HT1080 (cell line): ENCODE data around the gene FDPS. TPM values are rescaled to one million over a fixed set of nuclear protein-coding genes. Genes with fewer than 3 reads are reported as not detected.
"Not testable (repeated sequence)": the region's sequence is repeated elsewhere in the genome, so short reads cannot be mapped to it uniquely, and the experiment has no call there.

ENCODE experiments used
- DNase-seq: peaks from one replicate; pipeline ENCODE4 v3.0.0-alpha.2; 2015; ENCODE audit warnings: low read depth
- total RNA-seq: library from RNA; depleted of rRNA; stranded (reverse); fragments of >200 nt; shearing (Covaris generic); gene quantifications from 2 replicates; pipeline ENCODE4 v1.2.3, GENCODE V29; 2014

The FDPS gene
- total RNA-seq, 1 experiment from 2014 or later, result 233 TPM

DNA sequence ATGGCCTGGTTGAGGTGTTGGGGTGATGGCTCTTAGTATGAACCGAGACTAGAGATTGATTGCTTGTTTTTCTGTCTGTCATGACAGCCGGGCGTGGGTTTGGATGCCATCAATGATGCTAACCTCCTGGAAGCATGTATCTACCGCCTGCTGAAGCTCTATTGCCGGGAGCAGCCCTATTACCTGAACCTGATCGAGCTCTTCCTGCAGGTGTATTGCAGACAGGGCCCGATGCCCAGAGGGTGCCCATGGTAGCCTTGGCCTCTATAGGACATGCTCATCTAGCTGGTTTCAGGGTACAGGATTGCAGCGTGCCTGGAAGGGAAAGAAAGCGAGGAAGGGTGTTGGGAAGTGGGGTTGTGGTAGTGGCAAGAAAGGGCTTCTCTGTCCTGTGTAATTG lies 9.4 kb downstream of the FDPS start:
- DNase-seq, result no peak

DNA sequence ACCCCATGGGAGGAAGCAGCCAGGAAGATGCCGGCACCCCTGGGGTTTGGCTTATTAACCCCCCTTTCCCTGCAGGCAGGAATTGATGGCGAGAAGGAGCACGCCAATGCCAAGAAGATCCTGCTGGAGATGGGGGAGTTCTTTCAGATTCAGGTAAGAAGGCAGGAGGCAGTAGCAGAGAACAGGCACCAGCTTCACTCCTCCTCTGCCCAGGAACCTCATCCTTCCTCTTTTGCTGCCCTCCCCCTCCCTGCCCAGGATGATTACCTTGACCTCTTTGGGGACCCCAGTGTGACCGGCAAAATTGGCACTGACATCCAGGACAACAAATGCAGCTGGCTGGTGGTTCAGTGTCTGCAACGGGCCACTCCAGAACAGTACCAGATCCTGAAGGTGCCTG lies 10.9 kb downstream of the FDPS start:
- DNase-seq, result no peak

DNA sequence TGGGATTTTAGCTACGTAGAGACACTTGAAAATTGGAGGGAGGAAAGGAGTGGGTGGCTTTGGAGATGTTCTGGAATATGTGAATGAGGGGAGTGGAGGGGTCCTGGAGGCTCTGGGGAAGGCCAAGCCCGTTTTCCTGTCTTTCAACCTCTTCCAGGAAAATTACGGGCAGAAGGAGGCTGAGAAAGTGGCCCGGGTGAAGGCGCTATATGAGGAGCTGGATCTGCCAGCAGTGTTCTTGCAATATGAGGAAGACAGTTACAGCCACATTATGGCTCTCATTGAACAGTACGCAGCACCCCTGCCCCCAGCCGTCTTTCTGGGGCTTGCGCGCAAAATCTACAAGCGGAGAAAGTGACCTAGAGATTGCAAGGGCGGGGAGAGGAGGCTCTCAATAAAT lies 11.6 kb downstream of the FDPS start:
- DNase-seq, result no peak

DNA sequence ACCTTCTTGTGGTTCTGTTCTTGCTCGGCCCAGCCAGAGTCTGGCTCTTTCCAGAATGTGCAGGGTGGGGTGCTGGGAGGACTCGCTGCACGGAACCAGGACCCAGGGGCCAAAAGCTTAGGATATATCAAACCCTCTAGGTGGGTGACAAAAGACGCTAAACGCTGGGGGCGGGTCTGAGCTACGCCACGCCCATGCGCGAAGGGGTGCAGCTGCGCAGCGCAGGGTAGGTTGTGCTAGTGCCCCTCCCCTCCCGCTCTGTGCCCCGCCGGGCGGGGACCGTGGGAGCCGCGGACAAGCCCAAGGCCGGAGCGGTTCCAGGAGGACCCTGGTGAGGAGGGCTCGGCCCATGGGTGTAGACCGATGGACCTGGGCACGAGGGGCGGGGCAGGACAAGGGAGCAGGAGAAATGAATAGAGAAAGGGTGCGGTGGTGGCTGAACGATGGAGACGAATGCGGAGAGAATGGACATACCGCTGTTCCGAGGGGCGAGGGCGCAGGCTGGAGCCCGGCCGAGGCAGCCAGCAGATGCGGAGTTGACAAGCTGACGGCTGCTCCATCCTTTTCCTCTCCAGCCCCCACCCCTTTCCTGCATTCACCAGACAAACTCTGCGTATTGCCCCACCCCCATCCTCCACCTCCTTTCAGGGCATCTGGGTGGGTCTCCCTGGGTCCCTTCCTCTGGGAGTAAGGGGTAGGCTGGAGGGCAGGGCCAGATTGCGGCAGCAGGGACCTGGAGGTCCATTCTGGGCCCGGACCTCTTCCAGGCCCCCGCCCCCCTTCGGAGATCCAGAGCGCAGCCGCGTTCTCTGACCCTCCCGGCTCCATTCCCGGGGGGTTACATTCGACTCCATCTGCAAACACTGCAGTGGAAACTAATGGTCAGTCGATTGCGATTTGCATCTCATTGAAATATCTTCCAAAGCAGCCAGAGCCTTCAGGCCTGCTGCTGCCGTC lies 12.3 kb downstream of the FDPS start, which contains the start of gene RUSC1:
RUSC1 (plus strand) TSS at position 234 of the 957 bp plus-strand sequence. CDS start 880 bp downstream, outside the sequence.
- DNase-seq, result no peak

DNA sequence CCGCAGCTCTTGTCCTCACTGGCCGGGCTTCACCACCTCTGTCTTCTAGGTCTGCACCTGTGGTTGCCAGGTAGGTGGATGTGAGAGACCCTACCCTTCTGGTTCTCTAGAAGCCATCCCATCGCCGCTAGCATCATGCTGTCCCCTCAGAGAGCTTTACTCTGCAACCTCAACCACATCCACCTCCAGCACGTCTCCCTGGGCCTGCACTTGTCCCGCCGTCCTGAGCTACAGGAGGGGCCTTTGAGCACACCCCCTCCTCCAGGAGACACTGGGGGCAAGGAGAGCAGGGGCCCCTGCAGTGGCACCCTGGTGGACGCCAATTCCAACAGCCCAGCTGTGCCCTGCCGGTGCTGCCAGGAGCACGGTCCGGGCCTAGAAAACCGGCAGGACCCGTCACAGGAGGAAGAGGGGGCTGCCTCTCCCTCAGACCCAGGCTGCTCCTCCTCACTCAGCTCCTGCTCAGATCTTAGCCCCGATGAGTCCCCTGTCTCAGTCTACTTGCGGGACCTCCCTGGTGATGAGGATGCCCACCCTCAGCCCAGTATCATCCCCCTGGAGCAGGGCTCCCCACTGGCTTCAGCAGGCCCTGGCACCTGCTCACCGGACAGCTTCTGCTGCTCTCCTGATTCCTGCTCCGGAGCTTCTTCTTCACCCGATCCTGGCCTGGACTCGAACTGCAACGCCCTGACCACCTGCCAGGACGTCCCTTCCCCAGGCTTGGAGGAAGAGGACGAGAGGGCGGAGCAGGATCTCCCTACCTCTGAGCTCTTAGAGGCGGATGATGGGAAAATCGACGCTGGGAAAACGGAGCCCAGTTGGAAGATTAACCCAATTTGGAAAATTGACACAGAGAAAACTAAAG lies 13.2 kb downstream of the FDPS start:
- DNase-seq, result no peak

DNA sequence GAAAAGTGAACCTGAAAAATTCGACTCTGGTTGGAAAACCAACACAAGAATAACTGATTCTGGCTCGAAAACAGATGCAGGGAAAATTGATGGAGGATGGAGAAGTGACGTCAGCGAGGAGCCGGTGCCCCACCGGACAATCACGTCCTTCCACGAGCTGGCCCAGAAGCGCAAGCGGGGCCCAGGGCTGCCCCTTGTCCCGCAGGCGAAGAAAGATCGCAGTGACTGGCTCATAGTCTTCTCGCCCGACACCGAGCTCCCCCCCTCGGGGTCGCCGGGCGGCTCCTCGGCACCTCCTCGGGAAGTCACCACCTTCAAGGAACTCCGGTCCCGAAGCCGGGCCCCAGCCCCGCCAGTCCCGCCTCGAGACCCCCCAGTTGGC lies 13.9 kb downstream of the FDPS start:
- DNase-seq, result no peak

DNA sequence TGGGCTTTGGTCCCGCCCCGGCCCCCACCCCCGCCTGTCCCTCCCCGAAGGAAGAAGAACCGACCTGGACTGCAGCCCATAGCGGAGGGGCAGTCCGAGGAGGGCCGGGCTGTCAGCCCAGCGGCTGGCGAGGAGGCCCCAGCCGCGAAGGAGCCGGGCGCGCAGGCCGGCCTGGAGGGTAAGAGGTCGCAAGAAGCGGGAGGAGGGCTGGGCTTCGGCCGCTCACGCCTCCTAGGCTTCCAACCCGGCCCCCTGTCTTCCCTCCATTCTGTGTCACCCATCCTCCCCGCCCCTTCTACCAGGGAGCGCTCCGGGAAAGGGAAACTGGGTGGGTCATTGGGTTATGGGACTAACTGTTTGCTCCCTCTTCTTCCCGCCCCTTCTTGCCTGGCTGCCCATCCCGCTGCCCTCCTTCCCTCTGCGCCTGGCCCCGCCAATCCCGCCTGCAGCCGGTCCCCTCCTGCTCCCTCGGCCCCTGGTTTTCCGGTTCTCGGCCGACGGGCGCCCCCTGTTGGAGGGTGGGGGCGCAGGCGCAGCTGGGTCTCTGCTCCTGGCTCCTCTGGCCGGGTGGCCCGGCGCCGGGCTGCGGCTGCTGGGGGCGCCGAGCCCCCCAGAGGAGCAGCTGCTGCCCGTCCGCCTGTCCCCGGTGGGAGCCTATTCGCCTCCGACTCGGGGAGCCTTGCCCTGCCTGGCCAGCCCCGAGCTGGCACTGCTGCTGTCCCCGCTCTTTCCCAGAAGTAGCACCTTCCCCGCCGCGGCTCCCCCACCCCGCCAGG lies 14.5 kb downstream of the FDPS start:
- DNase-seq, result peak; percentile 96

DNA sequence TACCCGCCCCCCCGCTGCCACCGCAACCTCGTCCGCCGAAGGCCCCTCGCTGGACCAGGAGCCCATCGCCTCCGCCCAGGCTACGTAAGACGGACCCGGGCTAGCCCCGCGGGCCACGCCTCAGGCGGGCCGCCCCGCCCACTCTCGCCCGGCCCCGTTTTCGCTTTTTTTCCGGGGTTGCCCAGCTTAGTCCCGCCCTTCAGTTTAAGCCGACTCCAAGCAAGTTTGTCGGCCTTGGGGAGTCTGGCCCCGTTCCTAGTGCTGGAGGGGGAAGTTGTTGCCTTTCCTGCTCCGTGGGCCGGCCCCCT lies 15.0 kb downstream of the FDPS start:
- peak; percentile 90 for DNase-seq

DNA sequence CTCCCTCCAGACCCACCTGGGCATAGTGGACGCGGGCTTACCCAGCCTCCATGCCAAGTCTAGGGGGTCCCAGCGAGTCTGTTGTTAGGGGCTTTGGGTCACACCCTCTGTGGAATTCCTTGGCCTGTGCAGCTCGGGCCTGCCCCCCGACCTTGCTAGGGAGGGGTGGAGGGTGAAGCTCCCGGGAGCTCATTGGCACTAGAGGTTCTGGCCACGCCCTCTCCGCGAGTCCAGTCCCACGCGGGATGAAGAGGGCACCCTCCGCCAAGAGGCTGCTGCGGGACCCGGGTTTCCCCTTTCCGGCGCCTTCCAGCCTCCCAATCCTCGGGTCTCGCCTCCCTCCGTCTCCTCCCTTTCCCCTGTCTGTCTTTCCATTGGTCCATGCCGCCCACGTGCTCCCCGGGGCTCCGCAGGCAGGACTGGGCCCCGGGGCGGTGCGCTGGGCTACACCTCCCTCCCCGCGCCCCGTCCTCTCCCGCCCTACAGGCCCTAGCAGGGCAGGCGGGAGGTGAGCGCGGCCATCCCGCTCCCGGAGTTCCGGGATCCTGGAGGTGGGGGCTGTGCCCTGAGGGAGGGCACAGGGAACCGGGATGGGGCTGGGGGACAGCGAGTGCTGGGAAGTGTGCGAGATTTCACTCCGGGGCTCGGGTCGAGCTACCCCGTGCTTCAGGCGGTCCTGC lies 15.5 kb downstream of the FDPS start:
- DNase-seq, result peak; percentile 97

DNA sequence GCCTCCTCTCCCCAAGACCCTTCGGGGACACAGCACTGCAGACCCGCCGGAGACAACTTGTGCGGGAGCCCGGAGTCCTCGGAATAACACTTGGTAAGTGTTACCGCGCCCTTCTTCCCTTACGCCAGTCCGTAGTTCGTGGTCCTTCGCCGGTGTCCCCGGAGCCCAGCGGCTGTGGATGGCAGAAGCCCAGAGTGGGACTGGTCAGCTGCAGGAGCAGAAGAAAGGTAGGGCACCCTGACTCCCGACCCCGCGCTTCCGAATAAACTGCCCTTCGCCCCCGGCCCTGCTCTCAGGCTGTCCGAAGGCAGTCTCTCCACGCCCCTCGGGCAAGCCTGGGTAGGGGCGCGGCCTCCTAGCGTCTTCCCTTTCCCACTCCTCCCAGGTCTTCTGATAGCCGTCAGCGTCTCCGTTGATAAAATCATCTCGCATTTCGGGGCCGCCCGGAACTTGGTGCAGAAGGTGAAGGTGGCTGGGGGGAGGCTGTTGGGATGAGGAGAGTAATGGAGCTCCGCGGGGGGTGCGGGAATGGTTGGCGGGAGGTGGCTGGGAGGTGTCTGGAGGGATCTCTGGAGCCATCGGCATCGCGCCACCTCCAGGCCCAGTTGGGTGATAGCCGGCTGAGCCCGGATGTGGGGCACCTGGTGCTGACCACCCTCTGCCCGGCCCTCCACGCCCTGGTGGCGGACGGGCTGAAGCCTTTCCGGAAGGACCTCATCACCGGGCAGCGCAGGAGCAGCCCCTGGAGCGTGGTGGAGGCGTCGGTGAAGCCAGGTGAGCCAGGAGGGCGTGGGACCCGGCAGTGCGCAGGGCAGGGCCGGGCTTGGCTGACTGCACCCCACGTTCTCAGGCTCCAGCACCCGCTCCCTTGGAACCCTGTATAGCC lies 16.3 kb downstream of the FDPS start:
- DNase-seq, result peak; percentile 68

DNA sequence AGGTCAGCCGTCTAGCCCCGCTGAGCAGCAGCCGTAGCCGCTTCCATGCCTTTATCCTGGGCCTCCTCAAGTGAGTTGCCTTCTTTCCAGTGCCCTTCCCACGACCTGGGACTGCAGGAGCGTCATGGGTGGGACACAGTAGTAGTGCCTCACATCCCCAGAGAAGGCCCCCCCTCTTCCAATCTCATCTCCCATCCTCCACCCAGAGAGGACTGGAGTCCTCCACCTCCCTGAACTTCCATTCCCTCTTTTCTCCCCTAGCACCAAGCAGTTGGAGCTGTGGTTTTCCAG lies 16.9 kb downstream of the FDPS start:
- no peak for DNase-seq

DNA sequence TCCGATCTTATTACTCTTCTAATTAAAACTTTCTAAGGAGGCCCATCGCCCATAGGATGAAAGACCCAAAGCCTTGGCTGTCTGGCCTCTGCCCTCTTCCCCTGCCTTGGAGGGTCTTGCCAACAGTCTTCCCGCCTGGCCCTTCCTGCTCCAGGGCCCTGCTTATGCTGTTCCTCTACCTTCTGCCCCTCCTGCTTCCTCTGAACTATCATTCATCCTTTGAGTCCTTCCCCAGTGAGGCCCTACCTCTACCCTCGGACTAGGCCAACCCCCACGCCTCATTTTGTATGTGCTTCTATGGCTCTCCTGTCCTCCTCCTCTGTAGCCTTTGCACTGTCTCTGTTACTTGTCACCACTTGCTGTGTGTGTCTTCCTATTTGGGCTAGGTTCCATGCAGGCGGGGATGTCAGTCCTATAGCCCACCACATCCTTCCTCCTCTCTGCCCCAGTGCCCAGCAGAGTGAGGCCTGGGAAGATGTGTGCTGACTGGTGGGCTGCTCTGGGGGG lies 17.4 kb downstream of the FDPS start:
- DNase-seq, result no peak

DNA sequence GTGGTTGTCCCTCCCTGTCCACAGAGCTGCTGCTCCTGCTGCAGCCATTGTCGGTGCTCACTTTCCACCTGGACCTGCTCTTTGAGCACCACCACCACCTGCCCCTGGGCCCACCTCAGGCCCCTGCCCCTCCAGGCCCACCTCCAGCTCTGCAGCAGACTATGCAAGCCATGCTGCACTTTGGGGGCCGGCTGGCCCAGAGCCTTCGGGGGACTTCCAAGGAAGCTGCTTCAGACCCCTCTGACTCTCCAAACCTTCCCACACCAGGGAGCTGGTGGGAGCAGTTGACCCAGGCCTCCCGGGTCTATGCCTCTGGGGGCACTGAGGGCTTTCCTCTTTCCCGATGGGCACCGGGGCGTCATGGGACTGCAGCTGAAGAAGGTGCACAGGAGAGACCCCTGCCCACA lies 18.0 kb downstream of the FDPS start:
- DNase-seq, result no peak

DNA sequence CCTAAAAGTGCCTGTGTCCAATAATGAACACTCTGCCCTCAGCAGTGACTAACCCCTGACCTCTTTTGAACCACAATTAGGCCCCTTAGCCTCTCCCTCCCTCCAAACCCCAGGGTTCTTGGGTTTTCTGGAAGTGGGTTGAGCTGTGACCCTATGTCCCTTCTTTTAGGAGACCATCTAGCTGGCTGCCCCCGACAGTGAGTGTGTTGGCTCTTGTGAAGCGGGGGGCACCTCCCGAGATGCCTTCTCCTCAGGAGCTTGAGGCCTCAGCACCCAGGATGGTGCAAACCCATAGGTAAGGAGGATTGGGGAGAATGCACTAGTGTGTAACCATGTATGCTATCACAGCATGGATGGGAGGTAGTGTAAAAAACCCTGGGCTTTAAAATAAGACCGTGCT lies 19.3 kb downstream of the FDPS start:
- DNase-seq, result no peak

DNA sequence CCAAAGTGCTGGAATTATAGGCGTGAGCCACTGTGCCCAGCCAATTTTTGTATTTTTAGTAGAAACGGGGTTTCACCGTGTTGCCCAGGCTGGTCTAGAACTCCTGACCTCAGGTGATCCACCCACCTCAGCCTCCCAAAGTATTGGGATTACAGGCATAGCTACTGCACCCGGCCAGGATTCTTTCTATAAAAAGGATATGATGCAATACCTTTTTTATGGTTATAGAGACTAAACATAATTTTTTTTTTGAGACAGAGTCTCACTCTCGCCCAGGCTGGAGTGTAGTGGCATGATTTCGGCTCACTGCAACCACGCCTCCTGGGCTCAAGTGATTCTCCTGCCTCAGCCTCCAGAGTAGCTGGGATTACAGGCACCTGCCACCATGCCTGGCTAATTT lies 20.2 kb downstream of the FDPS start:
- not testable (repeated sequence) for DNase-seq

DNA sequence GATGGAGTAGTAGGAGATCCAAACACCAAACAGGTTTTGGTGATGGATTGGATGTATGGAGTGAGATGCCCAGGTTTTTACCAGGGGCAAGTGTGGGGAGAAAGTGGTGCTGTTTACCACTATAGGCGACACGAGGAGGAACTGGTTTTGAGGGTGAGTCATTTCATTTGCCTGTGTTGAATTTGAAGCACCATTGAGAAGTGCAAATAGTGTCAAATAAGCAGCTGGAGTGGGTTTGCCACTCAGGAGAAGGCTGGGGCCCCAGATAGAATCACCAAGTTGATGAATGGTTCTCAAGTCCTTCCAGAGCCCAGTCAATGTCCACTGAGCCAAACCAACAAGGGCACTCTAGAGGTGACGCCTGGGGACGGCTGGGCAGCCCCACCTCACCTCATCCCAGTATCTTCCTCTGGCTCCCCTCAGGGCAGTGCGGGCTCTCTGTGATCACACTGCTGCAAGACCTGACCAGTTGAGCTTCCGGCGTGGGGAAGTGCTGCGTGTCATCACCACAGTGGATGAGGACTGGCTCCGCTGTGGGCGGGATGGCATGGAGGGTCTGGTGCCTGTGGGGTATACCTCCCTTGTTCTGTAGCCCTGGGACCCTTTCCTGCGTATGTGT lies 21.4 kb downstream of the FDPS start:
- DNase-seq, result no peak

DNA sequence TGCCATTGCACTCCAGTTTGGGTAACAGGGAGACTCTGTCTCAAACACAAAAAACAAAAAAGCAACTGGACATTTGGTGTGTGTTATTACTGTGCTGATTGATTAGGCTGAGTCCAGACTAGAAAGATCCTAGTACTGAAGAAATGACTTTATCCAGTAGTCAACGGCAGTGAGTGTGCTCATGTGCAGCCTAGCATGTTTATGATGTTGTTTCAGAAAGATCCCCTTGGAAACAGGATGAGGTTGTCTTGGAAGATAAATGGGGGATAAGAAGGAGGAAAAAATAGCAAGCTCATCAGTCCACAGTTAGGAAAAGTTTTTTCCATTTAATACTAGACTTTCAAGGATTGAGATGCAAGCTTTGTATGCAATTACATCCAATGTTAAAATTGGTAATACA lies 26.3 kb downstream of the FDPS start:
- no peak for DNase-seq

DNA sequence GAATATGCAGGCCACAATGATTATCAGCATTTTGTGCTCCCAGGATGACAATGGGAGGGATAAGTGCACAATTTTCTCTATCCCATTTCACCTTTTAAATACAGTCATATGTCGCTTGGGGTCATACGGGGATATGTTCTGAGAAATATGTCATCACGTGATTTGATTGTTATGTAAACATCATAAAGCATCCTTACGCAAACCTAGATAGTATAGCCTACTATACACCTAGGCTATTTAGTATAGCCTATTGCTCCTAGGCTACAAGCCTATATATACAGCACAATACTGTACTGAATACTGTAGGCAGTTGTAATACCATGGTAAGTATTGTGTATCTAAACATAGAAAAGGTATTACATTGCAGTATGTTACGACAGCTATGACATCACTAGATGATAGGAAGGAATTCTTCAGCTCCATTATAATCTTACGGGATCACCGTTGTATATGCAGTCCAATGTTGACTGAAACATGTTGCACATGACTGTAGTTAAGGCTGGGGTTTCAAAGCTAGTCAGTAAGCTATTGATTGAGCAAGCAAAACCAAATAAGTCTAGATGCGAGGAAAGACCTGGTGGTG lies 30.9 kb downstream of the FDPS start:
- no peak for DNase-seq

DNA sequence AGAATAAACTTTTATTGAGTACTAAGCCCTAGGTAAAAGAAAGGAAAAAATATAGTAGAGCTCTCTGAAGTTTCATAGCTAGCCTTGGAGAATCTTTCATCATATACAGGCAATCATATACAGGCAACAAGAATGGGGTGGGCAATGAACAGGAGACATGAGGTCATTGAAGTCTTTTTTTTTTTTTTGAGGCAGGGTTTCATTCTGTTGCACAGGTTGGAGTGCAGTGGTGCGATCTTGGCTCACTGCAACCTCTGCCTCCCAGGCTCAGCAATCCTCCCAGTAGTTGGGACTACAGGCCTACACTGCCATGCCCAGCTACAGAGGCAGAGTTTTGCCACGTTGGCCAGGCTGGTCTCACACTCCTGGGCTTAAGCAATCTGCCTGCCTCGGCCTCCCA lies 34.2 kb downstream of the FDPS start:
- no peak for DNase-seq
